Mesenchymal stem cell (in vitro differentiated cells and primary cell): ENCODE measurements around the gene DRC3.

Experiments used
- DNase-seq: peaks from one replicate; pipeline ENCODE4 v3.0.0-alpha.2; 2013
- H2AFZ ChIP-seq: one replicate; pipeline ENCODE4 v1.6.1; 2013; ENCODE audit warnings: low read depth, mild to moderate bottlenecking, control low read depth, inconsistent platforms, low read length, moderate library complexity
- H2AK5ac ChIP-seq: 2 replicates; pipeline ENCODE4 v1.6.1; 2013; ENCODE audit warnings: low read length, moderate library complexity, mild to moderate bottlenecking, inconsistent platforms; ENCODE audit not compliant: severe bottlenecking
- H2BK120ac ChIP-seq: one replicate; pipeline ENCODE4 v1.6.1; 2013; ENCODE audit warnings: low read depth, mild to moderate bottlenecking, inconsistent platforms, low read length, moderate library complexity
- H2BK12ac ChIP-seq, 2 experiments: one replicate each; pipeline ENCODE4 v1.6.1; 2013; ENCODE audit warnings: inconsistent platforms in 2 of 2, low read length in 2 of 2, mild to moderate bottlenecking in 2 of 2, moderate library complexity in 2 of 2, control low read depth in 1 of 2
- H2BK15ac ChIP-seq: one replicate; pipeline ENCODE4 v1.6.1; 2013; ENCODE audit warnings: mild to moderate bottlenecking, low read depth, inconsistent platforms; ENCODE audit not compliant: poor library complexity, severe bottlenecking
- H2BK5ac ChIP-seq: 2 replicates; pipeline ENCODE4 v1.6.1; 2013; ENCODE audit warnings: low read depth, mild to moderate bottlenecking, low read length, control low read depth, inconsistent platforms; ENCODE audit not compliant: poor library complexity, severe bottlenecking
- H3K14ac ChIP-seq, 2 experiments: one replicate each; pipeline ENCODE4 v1.6.1; 2013; ENCODE audit warnings: inconsistent platforms in 2 of 2, low read length in 2 of 2, control low read depth in 1 of 2, mild to moderate bottlenecking in 1 of 2, moderate library complexity in 1 of 2
- H3K18ac ChIP-seq, 2 experiments: one replicate each; pipeline ENCODE4 v1.6.1; 2013; ENCODE audit warnings: inconsistent platforms in 2 of 2, low read length in 2 of 2, control low read depth in 1 of 2, low read depth in 1 of 2, mild to moderate bottlenecking in 1 of 2
- H3K23ac ChIP-seq, 2 experiments: one replicate each; pipeline ENCODE4 v1.6.1; 2013; ENCODE audit warnings: inconsistent platforms in 2 of 2, low read length in 2 of 2, mild to moderate bottlenecking in 2 of 2, moderate library complexity in 2 of 2, control low read depth in 1 of 2
- H3K27ac ChIP-seq: 2 replicates; pipeline ENCODE4 v1.5.1; 2013; ENCODE audit warnings: mild to moderate bottlenecking, moderate library complexity, low read length, control low read depth, inconsistent platforms; ENCODE audit not compliant: poor library complexity, severe bottlenecking
- H3K27me3 ChIP-seq, 2 experiments: 2 replicates each; pipeline versions ENCODE4 v1.6.1 to v1.7.0; 2013; ENCODE audit warnings: low read length in 2 of 2, mild to moderate bottlenecking in 2 of 2, moderate library complexity in 2 of 2, control low read depth in 1 of 2, inconsistent platforms in 1 of 2; ENCODE audit not compliant: control insufficient read depth in 1 of 2, insufficient read depth in 1 of 2
- H3K36me3 ChIP-seq, 2 experiments: 2 replicates each; pipeline versions ENCODE4 v1.6.1 to v1.7.0; 2013; ENCODE audit warnings: low read length in 2 of 2, control low read depth in 1 of 2, inconsistent platforms in 1 of 2, low read depth in 1 of 2, mild to moderate bottlenecking in 1 of 2; ENCODE audit not compliant: insufficient read depth in 2 of 2, control insufficient read depth in 1 of 2
- H3K4ac ChIP-seq, 2 experiments: one replicate each; pipeline ENCODE4 v1.6.1; 2013; ENCODE audit warnings: inconsistent platforms in 2 of 2, low read length in 2 of 2, mild to moderate bottlenecking in 2 of 2, moderate library complexity in 2 of 2, control low read depth in 1 of 2, low read depth in 1 of 2
- H3K4me1 ChIP-seq: 2 replicates; pipeline ENCODE4 v1.6.1; 2013; ENCODE audit warnings: low read depth, low read length, control low read depth; ENCODE audit not compliant: control insufficient read depth, insufficient read depth
- H3K4me2 ChIP-seq: 2 replicates; pipeline ENCODE4 v1.6.1; 2013; ENCODE audit warnings: low read length, mild to moderate bottlenecking, inconsistent platforms; ENCODE audit not compliant: poor library complexity, severe bottlenecking
- H3K4me3 ChIP-seq, 2 experiments: 2 replicates each; pipeline versions ENCODE4 v1.5.1 to v1.7.0; 2013; ENCODE audit warnings: low read length in 2 of 2, mild to moderate bottlenecking in 2 of 2, control low read depth in 1 of 2, low read depth in 1 of 2; ENCODE audit not compliant: insufficient read depth in 1 of 2
- H3K79me1 ChIP-seq: replicated peaks from 2 replicates; pipeline ENCODE4 v1.6.1; 2013; ENCODE audit warnings: mild to moderate bottlenecking, control low read depth, low read length, inconsistent platforms; ENCODE audit not compliant: poor library complexity, severe bottlenecking
- H3K9ac ChIP-seq: 2 replicates; pipeline ENCODE4 v1.7.0; 2013; ENCODE audit warnings: mild to moderate bottlenecking, low read length, moderate library complexity
- H3K9me3 ChIP-seq: 2 replicates; pipeline ENCODE4 v1.7.0; 2013; ENCODE audit warnings: mild to moderate bottlenecking, low read length; ENCODE audit not compliant: control insufficient read depth
- H4K8ac ChIP-seq: one replicate; pipeline ENCODE4 v1.6.1; 2013; ENCODE audit warnings: inconsistent platforms, mild to moderate bottlenecking, low read length, moderate library complexity
- H4K91ac ChIP-seq: one replicate; pipeline ENCODE4 v1.6.1; 2013; ENCODE audit warnings: mild to moderate bottlenecking, low read length, inconsistent platforms
- WGBS: methylation state at CpG from one replicate; pipeline ENCODE4 v1.1.7; 2013; ENCODE audit warnings: mixed read lengths; 5-methylcytosine and 5-hydroxymethylcytosine counted together

DRC3 gene

DNA sequence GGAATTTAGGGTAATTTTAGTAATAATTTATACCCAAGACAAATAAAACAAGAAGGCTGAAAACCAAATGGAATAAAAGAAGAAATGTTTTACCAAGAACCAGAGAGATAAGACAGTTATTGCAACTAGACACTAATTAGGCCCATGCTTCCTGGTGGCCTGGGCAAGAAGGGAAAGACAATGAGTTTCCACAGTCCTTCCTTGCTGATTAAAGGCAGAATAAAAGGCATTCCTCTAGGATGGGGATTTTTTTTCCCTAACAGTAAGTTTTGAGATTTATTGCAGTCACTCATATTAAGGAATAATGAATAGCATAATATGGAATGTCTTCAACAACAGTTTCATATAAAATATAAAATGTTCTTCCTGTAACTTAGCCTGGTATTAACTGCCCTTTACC is 42.0 kb upstream of the DRC3 start:
- H3K27ac ChIP-seq, result no peak overlapping the region
- no peak overlapping the region for H4K8ac ChIP-seq
- H2BK5ac ChIP-seq, result no peak overlapping the region
- no peak overlapping the region for H3K9ac ChIP-seq
- H2BK12ac ChIP-seq, result no peak overlapping the region
- DNase-seq, result no peak
- no peak overlapping the region for H3K4me2 ChIP-seq
- H3K4ac ChIP-seq, result no peak overlapping the region
- no peak overlapping the region for H2AK5ac ChIP-seq
- H3K4me3 ChIP-seq, result no peak overlapping the region
- H3K4me1 ChIP-seq, result peaks cover 13% of the 10 kb centered on the region
- peaks cover 19% of the 10 kb centered on the region for H3K79me1 ChIP-seq
- H2AFZ ChIP-seq, result no peak overlapping the region
- no peaks in the 10 kb centered on the region for H3K27me3 ChIP-seq
- H2BK15ac ChIP-seq, result no peak overlapping the region
- H3K14ac ChIP-seq, result no peak overlapping the region
- no peak overlapping the region for H2BK120ac ChIP-seq
- no peak overlapping the region for H4K91ac ChIP-seq
- H3K23ac ChIP-seq, result no peak overlapping the region
- H3K9me3 ChIP-seq, result no peaks in the 10 kb centered on the region
- peaks cover 0 to 4% of the 10 kb centered on the region in 2 experiments for H3K36me3 ChIP-seq
- H3K18ac ChIP-seq, result no peak overlapping the region

GRCh38 chr17:17931159-17931558 is 41.5 kb upstream of the DRC3 start:
- Histone ChIP-seq H3K79me1 (peaks cover 16% of the 10 kb centered on the region), H3K27me3 (no peaks in the 10 kb centered on the region), H3K27ac (no peak overlapping the region), H3K18ac (no peak overlapping the region), H2BK120ac (no peak overlapping the region), H2BK12ac (no peak overlapping the region), H3K9me3 (no peaks in the 10 kb centered on the region), H2AFZ (no peak overlapping the region), H4K91ac (no peak overlapping the region), H3K9ac (no peak overlapping the region), H2BK15ac (no peak overlapping the region), H3K4me1 (peaks cover 18% of the 10 kb centered on the region), H3K4me2 (no peak overlapping the region), H3K14ac (no peak overlapping the region), H2AK5ac (no peak overlapping the region), H4K8ac (no peak overlapping the region), H3K4me3 (no peak overlapping the region), H3K4ac (no peak overlapping the region), H3K23ac (no peak overlapping the region), H2BK5ac (no peak overlapping the region), H3K36me3 (peaks cover 0 to 4% of the 10 kb centered on the region in 2 experiments)
- no peak for DNase-seq
- 83% methylated on average over 2 of the region's 2 CpGs for WGBS

DNA sequence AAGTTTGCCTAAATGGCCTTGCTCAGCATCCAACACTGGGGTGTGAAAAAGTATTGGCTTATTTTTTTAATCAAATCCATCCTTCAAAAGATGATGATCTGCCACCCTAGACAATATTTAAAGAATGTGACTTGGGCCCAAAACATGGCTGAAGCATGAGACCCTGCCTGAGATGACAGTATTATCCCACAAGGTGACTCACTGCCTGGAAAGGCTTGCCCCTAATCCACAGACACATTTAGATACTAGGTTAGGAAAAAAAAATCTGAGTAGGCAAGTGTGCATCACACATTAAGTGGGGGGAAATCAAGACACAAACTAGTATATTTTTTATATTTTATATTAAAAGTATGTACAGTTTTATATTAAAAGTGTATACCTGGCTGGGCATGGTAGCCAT is 38.9 kb upstream of the DRC3 start:
- Histone ChIP-seq H3K9me3 (no peaks in the 10 kb centered on the region), H3K79me1 (peaks cover 23% of the 10 kb centered on the region), H3K4me3 (no peak overlapping the region), H3K14ac (no peak overlapping the region), H3K4ac (no peak overlapping the region), H3K27ac (no peak overlapping the region), H2BK12ac (no peak overlapping the region), H3K18ac (no peak overlapping the region), H3K4me1 (peaks cover 24% of the 10 kb centered on the region), H3K23ac (no peak overlapping the region), H3K27me3 (no peaks in the 10 kb centered on the region), H3K36me3 (peaks cover 0 to 4% of the 10 kb centered on the region in 2 experiments), H2BK15ac (no peak overlapping the region), H3K4me2 (no peak overlapping the region), H4K8ac (no peak overlapping the region), H2BK5ac (no peak overlapping the region), H2AK5ac (no peak overlapping the region), H3K9ac (no peak overlapping the region), H2BK120ac (no peak overlapping the region), H4K91ac (no peak overlapping the region), H2AFZ (no peak overlapping the region)
- peak; percentile 44 for DNase-seq

DNA sequence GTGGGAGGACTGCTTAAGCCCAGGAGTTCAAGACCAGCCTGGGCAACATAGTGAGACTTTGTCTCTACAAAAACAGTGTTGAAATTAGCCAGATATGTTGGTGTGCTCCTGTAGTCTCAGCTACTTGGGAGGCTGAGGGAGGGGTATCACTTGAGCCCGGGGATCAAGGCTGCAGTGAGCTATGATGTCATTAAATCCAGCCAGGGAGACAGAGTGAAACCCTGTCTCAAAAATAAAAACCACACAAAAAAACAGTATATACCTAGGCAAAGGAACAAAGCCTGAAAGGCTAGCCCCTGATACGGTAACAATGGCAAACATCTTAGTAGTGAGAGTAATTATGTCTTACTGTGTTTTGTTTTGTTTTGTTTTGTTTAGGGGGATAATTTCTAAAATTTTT is 38.4 kb upstream of the DRC3 start:
- H2BK5ac ChIP-seq, result no peak overlapping the region
- no peak overlapping the region for H2AK5ac ChIP-seq
- no peak overlapping the region for H3K9ac ChIP-seq
- H3K27ac ChIP-seq, result no peak overlapping the region
- H2BK120ac ChIP-seq, result no peak overlapping the region
- H3K36me3 ChIP-seq, result no peaks in the 10 kb centered on the region
- peak overlapping the region; percentile 9 for H2BK15ac ChIP-seq
- H2AFZ ChIP-seq, result no peak overlapping the region
- peaks cover 21% of the 10 kb centered on the region for H3K79me1 ChIP-seq
- no peak overlapping the region for H3K4ac ChIP-seq
- H3K9me3 ChIP-seq, result no peaks in the 10 kb centered on the region
- H3K14ac ChIP-seq, result no peak overlapping the region
- no peak overlapping the region for H3K23ac ChIP-seq
- H3K4me1 ChIP-seq, result peaks cover 22% of the 10 kb centered on the region
- H3K4me3 ChIP-seq, result no peak overlapping the region
- no peaks in the 10 kb centered on the region for H3K27me3 ChIP-seq
- no peak overlapping the region for H2BK12ac ChIP-seq
- no peak for DNase-seq
- no peak overlapping the region for H3K18ac ChIP-seq
- no CpG with 5 or more reads among the region's 2 CpGs for WGBS
- H4K91ac ChIP-seq, result no peak overlapping the region
- no peak overlapping the region for H4K8ac ChIP-seq
- H3K4me2 ChIP-seq, result no peak overlapping the region
